ENCODE measurements around the gene OXER1. TPM values are rescaled to one million over a fixed set of nuclear protein-coding genes. Genes with fewer than 3 reads are reported as not detected.
A peak's percentile ranks its signal among the peaks of the same experiment; 100 is the strongest.

The OXER1 gene
- total RNA-seq, 8 experiments from 2014 or later: 0.11 to 2.9 (median 0.63) TPM

GRCh38 chr2:42792087-42792582 is 28.2 kb upstream of the OXER1 start:
- in situ Hi-C loops (cut with MboI; ENCODE audit: low pct_unique_long_range_greater_than_20kb in 2 of 9, low sequenced_read_pairs in 9 of 9, unreplicated experiment in 9 of 9): no loop called here
- H3K27ac ChIP-seq: no peak overlapping the region
- WGBS, 10 experiments: 69% methylated on average over 2 of the region's 18 CpGs; no CpG with 5 or more reads in 9 of the 10 experiments
- H3K4me3 ChIP-seq: peak overlapping the region in 4 of 5 donors; percentile 18 to 28 (median 24)
- no peaks in the 10 kb centered on the region for H3K4me1 ChIP-seq (replicated peaks in 1 of 2)
- peak; percentile 10 to 65 (median 52) for ATAC-seq (replicated peaks in 6 of 8)

- no peak for ATAC-seq (replicated peaks in 6 of 8)
- 43 to 100% (median 100%) methylated on average over 1 of the region's 4 CpGs; no CpG with 5 or more reads in 4 of the 10 experiments for WGBS, 10 experiments
- Histone ChIP-seq H3K4me3 (no peak overlapping the region), H3K27ac (no peak overlapping the region), H3K4me1 (replicated peaks in 1 of 2) (no peaks in the 10 kb centered on the region)
- in situ Hi-C loops (cut with MboI; ENCODE audit: low pct_unique_long_range_greater_than_20kb in 2 of 9, low sequenced_read_pairs in 9 of 9, unreplicated experiment in 9 of 9): no loop called here
These were observed 27.7 kb upstream of the OXER1 start for GRCh38 chr2:42791606-42792005.

DNA sequence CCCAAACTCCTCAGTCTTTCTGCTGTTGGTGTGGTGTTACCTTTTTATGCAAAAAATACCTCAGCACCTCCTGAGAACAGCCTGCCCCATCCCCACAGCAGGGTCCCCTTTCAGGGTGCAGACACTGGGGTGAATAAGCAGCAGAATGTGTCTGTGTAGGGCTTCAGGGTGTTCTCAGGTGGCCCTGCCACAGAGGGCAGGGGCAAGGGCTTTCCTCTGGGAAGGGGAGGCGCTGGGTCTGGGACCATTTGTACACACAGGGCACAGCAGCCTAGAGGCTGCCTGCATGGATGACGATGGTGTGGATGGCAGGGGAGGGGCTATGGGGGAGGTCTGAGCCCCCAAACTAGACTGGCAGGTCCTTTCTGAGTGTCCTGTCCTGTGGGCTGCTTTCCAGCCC is 25.8 kb upstream of the OXER1 start:
- peaks cover 6 to 7% of the 10 kb centered on the region in 2 donors for H3K4me1 ChIP-seq (replicated peaks in 1 of 2)
- H3K4me3 ChIP-seq: no peak overlapping the region
- H3K27ac ChIP-seq: no peak overlapping the region
- no peak for ATAC-seq (replicated peaks in 6 of 8)
- WGBS, 10 experiments: 100% methylated on average over 1 of the region's 2 CpGs; no CpG with 5 or more reads in 7 of the 10 experiments
- in situ Hi-C loops (cut with MboI; ENCODE audit: low pct_unique_long_range_greater_than_20kb in 2 of 9, low sequenced_read_pairs in 9 of 9, unreplicated experiment in 9 of 9): no loop called here

GRCh38 chr2:42788882-42789281 is 24.9 kb upstream of the OXER1 start:
- in situ Hi-C loops (cut with MboI; ENCODE audit: low pct_unique_long_range_greater_than_20kb in 2 of 9, low sequenced_read_pairs in 9 of 9, unreplicated experiment in 9 of 9): no loop called here
- WGBS, 10 experiments: 17 to 88% (median 63%) methylated on average over 2 to 4 of the region's 4 CpGs; no CpG with 5 or more reads in 4 of the 10 experiments
- H3K4me3 ChIP-seq: no peak overlapping the region
- no peak overlapping the region for H3K27ac ChIP-seq
- peaks cover 6 to 7% of the 10 kb centered on the region in 2 donors for H3K4me1 ChIP-seq (replicated peaks in 1 of 2)
- ATAC-seq (replicated peaks in 6 of 8): peak in 1 of 8 experiments; percentile 3

DNA sequence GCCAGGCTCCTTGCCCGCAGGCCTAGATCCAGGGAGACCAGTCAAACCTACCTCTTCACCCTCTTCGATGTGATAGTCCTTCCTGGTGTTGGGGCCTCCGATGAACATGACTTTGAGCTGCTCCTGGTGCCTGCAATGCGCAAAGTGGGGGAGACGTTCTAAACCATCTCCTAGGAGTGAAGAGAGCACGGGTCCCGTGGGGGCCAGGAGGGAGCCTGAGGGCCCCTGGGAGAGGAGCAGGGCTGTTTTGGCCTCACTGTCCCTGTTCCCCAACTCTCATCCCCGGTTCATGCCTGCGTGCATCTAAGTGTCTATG is 24.5 kb upstream of the OXER1 start:
- no peak overlapping the region for H3K27ac ChIP-seq
- peaks cover 6 to 7% of the 10 kb centered on the region in 2 donors for H3K4me1 ChIP-seq (replicated peaks in 1 of 2)
- in situ Hi-C loops (cut with MboI; ENCODE audit: low pct_unique_long_range_greater_than_20kb in 2 of 9, low sequenced_read_pairs in 9 of 9, unreplicated experiment in 9 of 9): no loop called here
- ATAC-seq (replicated peaks in 6 of 8): no peak
- 0 to 100% (median 60%) methylated on average over 1 to 2 of the region's 9 CpGs; no CpG with 5 or more reads in 5 of the 10 experiments for WGBS, 10 experiments
- no peak overlapping the region for H3K4me3 ChIP-seq

- 17 to 100% (median 54%) methylated on average over 1 to 2 of the region's 12 CpGs; no CpG with 5 or more reads in 6 of the 10 experiments for WGBS, 10 experiments
- peaks cover 6 to 7% of the 10 kb centered on the region in 2 donors for H3K4me1 ChIP-seq (replicated peaks in 1 of 2)
- H3K4me3 ChIP-seq: no peak overlapping the region
- in situ Hi-C loops (cut with MboI; ENCODE audit: low pct_unique_long_range_greater_than_20kb in 2 of 9, low sequenced_read_pairs in 9 of 9, unreplicated experiment in 9 of 9): no loop called here
- no peak overlapping the region for H3K27ac ChIP-seq
- ATAC-seq (replicated peaks in 6 of 8): no peak
These were observed 24.0 kb upstream of the OXER1 start for GRCh38 chr2:42787788-42788477.

DNA sequence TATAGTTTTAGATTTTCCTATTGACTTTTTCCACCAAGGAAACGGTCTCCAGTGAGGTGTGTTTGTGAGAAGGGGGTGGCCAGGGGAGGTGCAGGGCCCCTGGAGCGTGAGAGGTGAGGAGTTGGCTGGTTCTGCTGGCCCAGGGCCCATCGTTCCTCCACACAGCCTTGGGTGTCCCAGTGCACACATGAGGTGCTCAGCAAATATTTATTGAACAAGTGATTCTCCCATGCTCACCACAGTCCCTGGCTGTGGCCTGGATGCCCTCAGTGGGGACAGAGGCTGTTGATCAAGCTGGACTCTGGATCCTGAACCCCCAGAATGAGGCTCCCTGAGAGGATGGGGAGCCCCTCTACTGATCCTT is 23.5 kb upstream of the OXER1 start:
- ATAC-seq (replicated peaks in 6 of 8): no peak
- Histone ChIP-seq H3K4me1 (replicated peaks in 1 of 2) (peaks cover 6 to 7% of the 10 kb centered on the region in 2 donors), H3K4me3 (no peak overlapping the region), H3K27ac (no peak overlapping the region)
- in situ Hi-C loops (cut with MboI; ENCODE audit: low pct_unique_long_range_greater_than_20kb in 2 of 9, low sequenced_read_pairs in 9 of 9, unreplicated experiment in 9 of 9): no loop called here
- WGBS, 10 experiments: 43 to 100% (median 70%) methylated on average over 1 to 2 of the region's 3 CpGs; no CpG with 5 or more reads in 6 of the 10 experiments

DNA sequence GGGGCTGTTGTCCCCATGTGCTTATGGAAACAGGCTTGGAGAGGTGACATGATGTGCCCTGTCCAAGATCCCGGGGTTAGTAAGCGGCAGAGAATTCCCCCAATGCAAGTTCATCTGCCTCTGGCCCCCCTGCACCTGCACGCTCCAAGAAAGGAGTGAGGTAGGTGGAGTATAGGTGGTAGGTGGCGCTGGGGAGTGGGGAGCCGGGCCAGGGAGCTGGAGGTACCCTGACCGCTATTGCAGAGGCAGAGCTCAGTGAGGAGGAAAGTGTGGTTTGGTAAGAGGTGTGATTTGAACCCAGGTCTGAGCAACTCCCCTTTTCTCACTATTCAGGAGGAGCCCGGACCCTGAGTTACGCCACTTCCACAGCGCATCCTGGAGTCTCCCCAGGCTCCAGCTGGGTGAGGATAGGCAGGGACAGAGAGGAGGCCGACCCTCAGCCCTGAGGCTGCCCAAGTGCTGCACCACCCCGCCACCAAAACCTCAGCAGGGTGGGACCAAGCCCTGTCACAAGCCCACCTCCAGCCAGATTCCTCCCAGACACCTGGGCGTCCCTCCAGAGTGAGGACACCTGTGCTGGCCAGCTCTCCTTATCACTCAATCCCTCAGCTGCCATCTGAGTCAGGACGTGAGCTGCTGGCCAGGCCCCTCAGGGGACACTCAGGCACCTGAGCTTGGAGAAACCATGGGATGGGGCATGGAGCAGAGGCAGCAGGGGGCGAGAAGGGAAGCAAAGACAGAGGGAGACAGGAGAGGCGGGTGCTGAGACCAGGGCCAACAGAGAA is 22.8 kb upstream of the OXER1 start:
- in situ Hi-C loops (cut with MboI; ENCODE audit: low pct_unique_long_range_greater_than_20kb in 2 of 9, low sequenced_read_pairs in 9 of 9, unreplicated experiment in 9 of 9): no loop called here
- ATAC-seq (replicated peaks in 6 of 8): no peak
- peaks cover 6 to 7% of the 10 kb centered on the region in 2 donors for H3K4me1 ChIP-seq (replicated peaks in 1 of 2)
- H3K4me3 ChIP-seq: no peak overlapping the region
- 0 to 100% (median 100%) methylated on average over 1 to 7 of the region's 15 CpGs; no CpG with 5 or more reads in 3 of the 10 experiments for WGBS, 10 experiments
- H3K27ac ChIP-seq: no peak overlapping the region

DNA sequence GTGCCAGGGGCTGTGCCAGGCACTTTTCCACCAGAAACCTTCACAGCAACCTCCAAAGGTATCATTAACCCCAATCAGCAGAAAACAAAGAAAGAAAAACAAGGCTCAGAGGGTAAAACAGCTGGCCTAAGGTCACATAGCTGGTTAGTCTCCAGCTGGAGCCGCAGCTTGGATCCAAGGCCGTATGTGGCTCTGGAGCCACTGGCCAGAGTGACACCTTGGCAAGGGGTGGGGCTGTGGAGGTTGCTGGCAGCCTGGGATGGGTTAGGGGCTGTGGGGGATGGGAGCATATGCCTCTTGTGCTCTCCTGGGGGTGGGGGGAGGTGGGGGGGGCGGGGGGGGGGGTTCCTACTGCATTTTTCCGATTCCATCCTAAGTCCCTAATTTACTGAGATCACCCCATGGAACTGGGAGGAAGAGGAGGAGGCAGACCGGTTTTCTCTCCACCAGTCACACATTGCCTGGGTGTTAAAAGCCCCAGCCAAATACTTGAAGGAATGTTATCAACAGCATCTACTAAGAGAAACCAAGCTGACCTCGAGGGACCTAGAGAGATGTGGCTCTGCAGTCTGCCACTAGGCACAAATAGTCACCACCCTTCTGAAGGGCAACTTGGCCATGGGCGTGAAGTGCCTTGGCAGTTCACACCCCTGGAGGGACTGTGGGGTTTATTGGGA is 20.4 kb upstream of the OXER1 start:
- no peak for ATAC-seq (replicated peaks in 6 of 8)
- WGBS, 10 experiments: 92 to 93% methylated on average over 2 to 3 of the region's 7 CpGs; no CpG with 5 or more reads in 8 of the 10 experiments
- H3K4me1 ChIP-seq (replicated peaks in 1 of 2): peaks cover 6 to 7% of the 10 kb centered on the region in 2 donors
- H3K4me3 ChIP-seq: no peak overlapping the region
- no peak overlapping the region for H3K27ac ChIP-seq
- in situ Hi-C loops (cut with MboI; ENCODE audit: low pct_unique_long_range_greater_than_20kb in 2 of 9, low sequenced_read_pairs in 9 of 9, unreplicated experiment in 9 of 9): no loop called here

DNA sequence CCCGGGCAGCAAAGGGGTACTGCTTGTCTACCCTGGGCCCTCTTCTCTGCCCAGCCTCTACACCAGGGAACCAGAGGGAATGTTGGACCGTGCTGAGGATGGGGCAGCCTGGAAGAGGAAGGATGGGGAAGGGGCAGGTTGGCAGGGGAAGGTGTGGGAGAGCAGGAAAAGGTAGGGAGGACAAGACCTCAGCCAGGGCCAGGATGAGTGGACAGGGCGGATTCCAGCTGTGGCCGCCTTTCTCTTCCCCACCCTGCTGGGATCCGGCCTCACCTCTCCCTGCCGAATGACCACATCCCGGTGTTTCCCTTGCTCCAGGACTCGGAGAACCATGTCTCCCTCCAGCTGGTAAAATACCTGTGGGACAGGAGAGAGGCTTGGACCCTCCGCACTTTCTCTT is 19.6 kb upstream of the OXER1 start:
- no peak for ATAC-seq (replicated peaks in 6 of 8)
- 80% methylated on average over 1 of the region's 9 CpGs; no CpG with 5 or more reads in 9 of the 10 experiments for WGBS, 10 experiments
- peaks cover 6 to 7% of the 10 kb centered on the region in 2 donors for H3K4me1 ChIP-seq (replicated peaks in 1 of 2)
- no peak overlapping the region for H3K27ac ChIP-seq
- H3K4me3 ChIP-seq: no peak overlapping the region
- in situ Hi-C loops (cut with MboI; ENCODE audit: low pct_unique_long_range_greater_than_20kb in 2 of 9, low sequenced_read_pairs in 9 of 9, unreplicated experiment in 9 of 9): no loop called here

DNA sequence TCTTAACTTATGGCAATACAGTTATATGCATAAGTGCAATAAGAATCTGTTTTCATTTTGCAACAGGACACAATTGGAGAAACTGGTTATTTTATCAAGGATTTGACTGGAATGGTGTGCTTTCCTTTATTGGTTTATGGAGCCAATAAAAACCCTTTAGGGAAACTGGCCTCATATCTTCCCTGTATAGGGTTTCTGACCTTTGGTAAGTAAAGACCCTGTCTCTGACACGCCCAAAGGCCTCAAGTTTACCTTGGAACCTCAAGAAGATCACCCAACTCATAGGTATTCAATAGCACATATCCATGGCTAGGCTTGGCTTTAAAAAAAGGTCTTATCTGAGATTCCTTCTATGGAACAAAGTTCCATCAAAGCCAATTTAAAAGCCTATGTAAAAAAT is 17.2 kb upstream of the OXER1 start:
- no peak overlapping the region for H3K27ac ChIP-seq
- 13 to 71% (median 38%) methylated on average over 1 of the region's 1 CpG; no CpG with 5 or more reads in 4 of the 10 experiments for WGBS, 10 experiments
- no peak for ATAC-seq (replicated peaks in 6 of 8)
- H3K4me3 ChIP-seq: no peak overlapping the region
- in situ Hi-C loops (cut with MboI; ENCODE audit: low pct_unique_long_range_greater_than_20kb in 2 of 9, low sequenced_read_pairs in 9 of 9, unreplicated experiment in 9 of 9): no loop called here
- peaks cover 3 to 6% of the 10 kb centered on the region in 2 donors for H3K4me1 ChIP-seq (replicated peaks in 1 of 2)

DNA sequence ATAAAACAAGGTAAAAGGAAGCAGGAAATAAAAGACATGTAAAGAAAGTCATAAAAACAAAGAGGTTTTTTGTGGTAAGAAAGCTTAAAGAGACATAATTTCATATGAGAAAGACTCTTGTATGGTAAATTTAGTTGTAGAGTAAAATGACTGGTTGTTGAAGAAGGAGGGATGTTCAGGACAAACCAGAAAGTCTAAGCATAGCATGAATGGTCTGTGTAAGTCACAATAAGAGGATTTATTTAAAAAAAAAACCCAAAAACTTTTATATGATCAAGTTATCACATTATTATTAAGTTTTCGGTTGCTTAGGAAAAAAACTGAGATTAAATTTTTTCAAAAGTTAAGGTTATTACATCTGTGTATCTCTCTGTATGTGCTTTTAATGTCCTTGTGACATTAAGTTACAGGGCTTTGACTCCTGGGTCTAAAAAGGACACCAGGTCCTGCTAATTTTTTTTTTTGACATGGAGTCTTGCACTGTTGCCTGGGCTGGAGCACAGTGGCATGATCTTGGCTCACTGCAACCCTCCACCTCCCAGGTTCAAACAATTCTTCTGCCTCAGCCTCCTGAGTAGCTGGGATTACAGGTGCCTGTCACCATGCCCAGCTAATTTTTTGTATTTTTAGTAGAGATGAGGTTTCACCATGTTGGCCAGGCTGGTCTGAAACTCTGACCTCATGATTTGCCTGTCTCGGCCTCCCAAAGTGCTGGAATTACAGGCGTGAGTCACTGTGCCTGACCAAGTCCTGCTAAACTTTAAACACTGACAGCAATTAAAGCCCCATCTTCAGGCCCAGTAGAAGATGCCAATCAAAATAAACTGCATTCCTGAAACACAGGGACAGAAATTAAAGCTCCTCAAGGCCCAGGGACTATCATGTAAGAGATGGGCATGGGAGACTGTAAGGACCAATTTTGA is 14.2 kb upstream of the OXER1 start:
- Histone ChIP-seq H3K27ac (no peak overlapping the region), H3K4me1 (replicated peaks in 1 of 2) (no peaks in the 10 kb centered on the region), H3K4me3 (no peak overlapping the region)
- 42 to 100% (median 76%) methylated on average over 1 to 3 of the region's 3 CpGs; no CpG with 5 or more reads in 1 of the 10 experiments for WGBS, 10 experiments
- in situ Hi-C loops (cut with MboI; ENCODE audit: low pct_unique_long_range_greater_than_20kb in 2 of 9, low sequenced_read_pairs in 9 of 9, unreplicated experiment in 9 of 9): no loop called here
- peak in 1 of 8 experiments; percentile 49 for ATAC-seq (replicated peaks in 6 of 8)

All from motor neuron (in vitro differentiated cells).